Body of pancreas (tissue), 4 donors: ENCODE measurements around the gene EIF4B. TPM values are rescaled to one million over a fixed set of nuclear protein-coding genes. Genes with fewer than 3 reads are reported as not detected.
A peak's percentile ranks its signal among the peaks of the same experiment; 100 is the strongest.
"Not testable (repeated sequence)": the region's sequence is repeated elsewhere in the genome, so short reads cannot be mapped to it uniquely, and the experiment has no call there.

Experiments used
- ATAC-seq: fragments of 150-250 bp; one replicate; pipeline ENCODE4 v1.9.1; 2016
- DNase-seq, 4 donors: peaks; one replicate each; pipeline ENCODE4 v3.0.0-alpha.2; 2019
- H3K27ac ChIP-seq, 4 donors: fragments of 200-600 bp; sonication (generic); 1 replicate in 3 of 4; 2 replicates in 1 of 4; pipeline versions ENCODE4 v1.5.1 to v1.6.1; 2016 to 2019; ENCODE audit warnings: mild to moderate bottlenecking in 1 of 4, mixed read lengths in 1 of 4, moderate library complexity in 1 of 4
- H3K27me3 ChIP-seq, 2 donors: fragments of 200-600 bp; sonication (generic); one replicate each; pipeline ENCODE4 v1.6.0; 2016; ENCODE audit warnings: mild to moderate bottlenecking in 1 of 2
- H3K36me3 ChIP-seq, 2 donors: fragments of 200-600 bp; sonication (generic); replicated peaks in 1 of 2; 2 replicates each; pipeline ENCODE4 v1.5.1; 2016; ENCODE audit warnings: low read depth in 2 of 2; ENCODE audit not compliant: insufficient read depth in 1 of 2
- H3K4me1 ChIP-seq: fragments of 200-600 bp; sonication (generic); one replicate; pipeline ENCODE4 v1.6.0; 2016
- H3K4me3 ChIP-seq, 2 donors: fragments of 200-600 bp; sonication (generic); 1 replicate in 1 of 2; 2 replicates in 1 of 2; pipeline ENCODE4 v1.5.1; 2016 to 2019
- H3K9me3 ChIP-seq, 3 donors: fragments of 200-600 bp; sonication (generic); 1 replicate in 2 of 3; 2 replicates in 1 of 3; pipeline ENCODE4 v1.5.1; 2016
- CTCF ChIP-seq, 7 experiments: fragments of 450-650 bp in 4 of 7; fragments of 200-600 bp in 3 of 7; sonication (generic) in 3 of 7; IDR thresholded peaks; one replicate each; pipeline ENCODE4 v1.5.1; 2016 to 2019; ENCODE audit warnings: antibody characterized with exemption in 7 of 7
- POLR2A ChIP-seq, 3 donors: fragments of 450-650 bp; IDR thresholded peaks; one replicate each; pipeline ENCODE4 v1.6.1; 2016; ENCODE audit warnings: antibody characterized with exemption in 3 of 3, mild to moderate bottlenecking in 2 of 3
- WGBS, 2 donors: methylation state at CpG; one replicate each; pipeline ENCODE4 v1.1.5; 2017; 5-methylcytosine and 5-hydroxymethylcytosine counted together
- intact Hi-C: fragments of 100-400 bp; cut with DNase I; formaldehyde crosslinking; loops from one replicate; pipeline ENCODE4 v1.15.1; 2023
- total RNA-seq, 2 donors: library from RNA; depleted of rRNA; stranded (reverse); fragments of >200 nt; gene quantifications; one replicate each; pipeline ENCODE4 v1.1.0, GENCODE V29; 2016

The EIF4B gene
- total RNA-seq, 2 donors from 2014 or later, result 326 to 389 TPM

- H3K36me3 ChIP-seq, result no peaks in the 10 kb centered on the region
- no peak for ATAC-seq
These were observed 5.6 kb downstream of the EIF4B start for GRCh38 chr12:53011889-53012288.

GRCh38 chr12:53012928-53013327 is 6.7 kb downstream of the EIF4B start:
- WGBS, 2 donors, result 70 to 73% methylated on average over 3 of the region's 3 CpGs
- ATAC-seq (no peak), DNase-seq (no peak)
- intact Hi-C loops, result no loop called here
- Histone ChIP-seq H3K36me3 (peaks cover 6% of the 10 kb centered on the region in 2 donors), H3K27me3 (no peaks in the 10 kb centered on the region), H3K27ac (no peak overlapping the region), H3K4me1 (peaks cover 51% of the 10 kb centered on the region), H3K4me3 (no peak overlapping the region), H3K9me3 (no peaks in the 10 kb centered on the region)
- TF ChIP-seq POLR2A (IDR thresholded peaks at IDR 0.05) (no peak), CTCF (IDR thresholded peaks at IDR 0.05) (no peak)

More at GRCh38 chr12:53011889-53012288, 5.6 kb downstream of the EIF4B start:
- H3K9me3 ChIP-seq, result no peaks in the 10 kb centered on the region
- DNase-seq, result no peak
- peak overlapping the region in 1 of 4 donors; percentile 18 for H3K27ac ChIP-seq
- intact Hi-C loops, result no loop called here
- WGBS, 2 donors, result 34 to 39% methylated on average over 3 of the region's 3 CpGs
- H3K27me3 ChIP-seq, result no peaks in the 10 kb centered on the region
- no peak for TF ChIP-seq POLR2A (IDR thresholded peaks at IDR 0.05)
- TF ChIP-seq CTCF (IDR thresholded peaks at IDR 0.05), result no peak
- no peak overlapping the region for H3K4me3 ChIP-seq
- H3K4me1 ChIP-seq, result peaks cover 58% of the 10 kb centered on the region

GRCh38 chr12:53014709-53015108 is 8.5 kb downstream of the EIF4B start:
- no peak for TF ChIP-seq CTCF (IDR thresholded peaks at IDR 0.05)
- TF ChIP-seq POLR2A (IDR thresholded peaks at IDR 0.05), result no peak
- 75 to 95% methylated on average over 2 of the region's 2 CpGs for WGBS, 2 donors
- Histone ChIP-seq H3K9me3 (no peaks in the 10 kb centered on the region), H3K4me3 (no peak overlapping the region), H3K4me1 (peaks cover 33% of the 10 kb centered on the region), H3K27me3 (no peaks in the 10 kb centered on the region), H3K27ac (no peak overlapping the region), H3K36me3 (peaks cover 11 to 14% of the 10 kb centered on the region in 2 donors)
- no peak for DNase-seq
- ATAC-seq, result no peak
- intact Hi-C loops, result no loop called here

GRCh38 chr12:53025250-53025649 is 19.0 kb downstream of the EIF4B start:
- DNase-seq, result no peak
- peaks cover 8 to 67% of the 10 kb centered on the region in 2 donors for H3K36me3 ChIP-seq

GRCh38 chr12:53027014-53027413 is 20.8 kb downstream of the EIF4B start:
- peaks cover 5 to 64% of the 10 kb centered on the region in 2 donors for H3K36me3 ChIP-seq
- intact Hi-C loops, H3K9me3 ChIP-seq, ATAC-seq, H3K27me3 ChIP-seq, DNase-seq, H3K27ac ChIP-seq, H3K4me3 ChIP-seq, H3K4me1 ChIP-seq: not testable (repeated sequence)
- 89 to 90% methylated on average over 13 of the region's 13 CpGs for WGBS, 2 donors

More at GRCh38 chr12:53025250-53025649, 19.0 kb downstream of the EIF4B start:
- no peak for ATAC-seq
- Histone ChIP-seq H3K4me1 (no peaks in the 10 kb centered on the region), H3K4me3 (no peak overlapping the region), H3K27me3 (no peaks in the 10 kb centered on the region), H3K27ac (no peak overlapping the region), H3K9me3 (no peaks in the 10 kb centered on the region)
- 75% methylated on average over 3 of the region's 3 CpGs for WGBS, 2 donors
- intact Hi-C loops, result no loop called here
- TF ChIP-seq CTCF (IDR thresholded peaks at IDR 0.05) (no peak), POLR2A (IDR thresholded peaks at IDR 0.05) (no peak)
